Retinal pigment epithelial cell (primary cell): ENCODE data around the gene RNF113B.
A peak's percentile ranks its signal among the peaks of the same experiment; 100 is the strongest.

ENCODE experiments used
- DNase-seq: peaks from one replicate; pipeline ENCODE4 v3.0.0-alpha.2; 2010; ENCODE audit warnings: low read depth
- H3K4me3 ChIP-seq: 2 replicates; pipeline ENCODE4 v1.5.1; 2011; ENCODE audit warnings: mild to moderate bottlenecking, low read length, control low read depth, moderate library complexity
- TF ChIP-seq, protein P1 (sequence below): conservative IDR thresholded peaks from 2 replicates; pipeline ENCODE4 v1.5.1; 2011; ENCODE audit warnings: low read depth, low read length, control low read depth, inconsistent platforms

RNF113B gene

DNA sequence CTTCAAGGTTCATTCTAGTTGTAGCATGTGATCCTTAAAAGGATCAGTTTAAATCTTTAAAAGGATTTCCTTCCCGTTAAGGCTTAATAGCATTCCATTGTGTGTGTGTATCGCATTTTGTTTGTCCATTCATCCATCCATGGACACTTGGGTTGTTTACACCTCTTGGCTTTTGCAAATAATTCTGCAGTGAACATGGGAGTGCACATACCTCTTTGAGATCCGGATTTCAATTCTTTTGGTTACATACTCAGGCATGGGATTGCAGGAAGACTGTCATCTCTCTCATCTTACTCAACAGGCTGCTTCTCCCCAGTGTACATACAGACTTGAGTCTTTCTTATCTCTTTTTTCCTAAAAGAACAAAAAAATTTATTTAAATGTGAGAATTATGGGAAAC, 1.2 kb downstream of the RNF113B start:
- H3K4me3 ChIP-seq: no peak overlapping the region
- TF ChIP-seq, protein P1, sequence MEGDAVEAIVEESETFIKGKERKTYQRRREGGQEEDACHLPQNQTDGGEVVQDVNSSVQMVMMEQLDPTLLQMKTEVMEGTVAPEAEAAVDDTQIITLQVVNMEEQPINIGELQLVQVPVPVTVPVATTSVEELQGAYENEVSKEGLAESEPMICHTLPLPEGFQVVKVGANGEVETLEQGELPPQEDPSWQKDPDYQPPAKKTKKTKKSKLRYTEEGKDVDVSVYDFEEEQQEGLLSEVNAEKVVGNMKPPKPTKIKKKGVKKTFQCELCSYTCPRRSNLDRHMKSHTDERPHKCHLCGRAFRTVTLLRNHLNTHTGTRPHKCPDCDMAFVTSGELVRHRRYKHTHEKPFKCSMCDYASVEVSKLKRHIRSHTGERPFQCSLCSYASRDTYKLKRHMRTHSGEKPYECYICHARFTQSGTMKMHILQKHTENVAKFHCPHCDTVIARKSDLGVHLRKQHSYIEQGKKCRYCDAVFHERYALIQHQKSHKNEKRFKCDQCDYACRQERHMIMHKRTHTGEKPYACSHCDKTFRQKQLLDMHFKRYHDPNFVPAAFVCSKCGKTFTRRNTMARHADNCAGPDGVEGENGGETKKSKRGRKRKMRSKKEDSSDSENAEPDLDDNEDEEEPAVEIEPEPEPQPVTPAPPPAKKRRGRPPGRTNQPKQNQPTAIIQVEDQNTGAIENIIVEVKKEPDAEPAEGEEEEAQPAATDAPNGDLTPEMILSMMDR: no peak
- peak; percentile 35 for DNase-seq

- DNase-seq: no peak
- TF ChIP-seq, protein P1: no peak
- H3K4me3 ChIP-seq: no peak overlapping the region
Measured at GRCh38 chr13:98175043-98175442, 2.0 kb downstream of the RNF113B start.

DNA sequence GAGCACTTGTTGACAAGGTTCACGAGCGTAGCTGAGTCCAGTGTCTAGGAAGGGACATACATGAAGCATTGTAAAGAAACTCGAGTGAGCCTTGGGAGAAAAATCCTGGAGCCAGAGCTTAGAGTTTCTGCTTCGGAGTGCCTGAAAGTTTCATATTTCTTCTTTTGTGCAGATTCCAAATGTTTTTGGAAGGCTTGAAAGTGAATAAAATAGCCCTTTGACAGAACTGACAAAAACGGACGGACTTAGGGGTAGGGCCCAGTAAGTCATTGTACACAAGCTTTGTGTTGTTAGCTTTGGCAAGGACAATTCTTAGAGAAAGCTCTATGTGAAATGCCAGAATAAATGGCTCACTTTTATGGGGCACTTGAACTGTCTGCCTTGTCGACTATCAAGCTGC, 2.8 kb downstream of the RNF113B start:
- H3K4me3 ChIP-seq: no peak overlapping the region
- TF ChIP-seq, protein P1: no peak
- DNase-seq: no peak

DNA sequence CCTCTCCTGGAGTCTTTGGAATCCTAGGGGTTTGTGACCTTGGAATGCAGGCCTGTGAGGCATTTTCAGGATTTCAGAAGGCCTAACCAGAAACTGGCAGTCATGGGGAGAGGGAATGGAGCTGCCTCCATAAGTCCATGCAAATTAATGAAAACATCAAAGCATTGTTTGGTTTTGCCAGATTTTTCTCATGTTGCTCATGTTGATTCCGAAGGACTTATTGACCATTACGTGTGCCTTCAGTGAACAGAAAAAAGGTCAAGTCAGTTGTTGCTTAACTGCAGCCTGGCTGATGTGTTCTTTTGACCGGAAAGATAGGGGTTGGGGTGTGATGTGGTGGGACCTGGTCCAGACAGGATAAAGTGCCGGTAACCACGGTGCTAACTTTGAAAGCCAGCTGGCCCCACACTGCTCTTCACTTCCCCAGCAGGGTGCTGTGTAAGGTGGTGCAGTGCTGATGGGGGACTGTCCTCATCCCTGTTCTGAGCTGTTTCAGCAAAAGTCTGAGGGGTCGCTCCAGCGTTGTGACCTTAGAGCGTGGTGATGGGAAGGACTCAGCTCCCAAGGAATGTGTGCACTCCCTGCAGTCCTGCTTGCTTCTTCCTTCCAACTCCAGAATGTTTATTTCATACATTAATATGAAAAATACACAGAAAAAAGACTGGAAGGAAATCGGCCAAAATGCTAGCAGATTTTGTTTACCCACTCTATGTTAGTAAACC, 3.5 kb downstream of the RNF113B start:
- peak; percentile 89 for DNase-seq
- TF ChIP-seq, protein P1: no peak
- H3K4me3 ChIP-seq: no peak overlapping the region

DNA sequence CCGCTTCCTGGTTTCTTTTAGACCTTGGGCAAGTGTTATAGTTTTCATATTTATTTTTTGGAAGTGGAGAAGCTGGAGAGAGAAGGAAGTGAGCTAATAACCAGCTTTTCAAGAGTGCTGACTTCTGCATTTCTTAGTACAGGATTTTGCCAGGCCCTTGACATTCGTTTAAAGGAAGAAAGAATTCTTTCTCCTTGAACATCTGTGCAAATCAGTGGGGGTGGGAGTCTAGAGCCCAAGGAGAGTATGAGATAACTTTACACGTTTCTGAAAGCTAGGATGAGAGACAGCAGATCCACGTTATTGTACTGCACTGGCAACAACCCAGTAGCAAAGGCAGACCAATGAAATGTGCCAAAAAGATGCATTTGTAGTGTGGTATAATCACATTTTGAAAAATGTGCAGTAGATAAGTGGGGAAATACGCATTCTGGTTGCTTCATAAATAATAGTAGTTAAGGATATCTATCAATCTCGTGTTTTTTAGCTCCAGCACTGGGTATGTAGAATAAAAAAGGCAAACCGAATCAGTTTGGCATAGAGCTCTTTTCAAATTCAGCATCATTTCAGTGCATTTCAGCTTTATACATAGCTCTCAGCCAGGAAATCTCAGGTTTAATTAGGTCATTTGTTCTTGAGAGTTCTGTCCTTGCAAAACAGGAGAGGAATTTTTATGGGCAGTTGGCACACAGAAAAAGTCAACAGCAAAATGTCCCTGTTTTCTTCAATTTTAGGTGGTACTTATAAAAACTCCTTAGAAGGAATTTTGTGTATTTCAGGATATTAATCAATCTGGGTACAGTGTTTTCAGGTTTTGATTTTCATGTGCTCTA, 4.3 kb downstream of the RNF113B start:
- no peak for DNase-seq
- TF ChIP-seq, protein P1: no peak
- no peak overlapping the region for H3K4me3 ChIP-seq

- no peak for DNase-seq
- TF ChIP-seq, protein P1: no peak
- H3K4me3 ChIP-seq: no peak overlapping the region
Measured at GRCh38 chr13:98171900-98172589, 5.0 kb downstream of the RNF113B start.
